ENCODE data around the gene ZNF827.

DNA sequence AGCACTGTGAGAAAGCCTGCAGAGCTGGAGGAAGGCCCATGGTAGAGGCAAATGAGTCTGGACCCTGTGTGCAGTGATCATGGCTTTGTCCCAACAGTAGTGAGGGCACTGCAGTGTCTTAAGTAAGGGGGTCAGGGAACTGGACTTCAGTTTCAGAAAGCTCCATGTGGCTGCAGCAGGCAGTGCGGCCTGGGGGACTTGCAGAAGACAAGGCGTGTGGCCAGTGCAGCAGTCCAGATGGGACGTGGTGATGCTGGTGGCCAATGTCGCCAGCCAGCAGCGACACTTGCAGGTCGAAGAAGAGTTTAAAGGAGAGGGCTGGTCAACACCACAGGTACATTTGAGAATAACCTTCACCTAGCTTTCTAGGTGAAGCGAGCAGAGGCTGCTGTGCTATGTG, 113.4 kb downstream of the ZNF827 start:
- TF ChIP-seq, protein P1, sequence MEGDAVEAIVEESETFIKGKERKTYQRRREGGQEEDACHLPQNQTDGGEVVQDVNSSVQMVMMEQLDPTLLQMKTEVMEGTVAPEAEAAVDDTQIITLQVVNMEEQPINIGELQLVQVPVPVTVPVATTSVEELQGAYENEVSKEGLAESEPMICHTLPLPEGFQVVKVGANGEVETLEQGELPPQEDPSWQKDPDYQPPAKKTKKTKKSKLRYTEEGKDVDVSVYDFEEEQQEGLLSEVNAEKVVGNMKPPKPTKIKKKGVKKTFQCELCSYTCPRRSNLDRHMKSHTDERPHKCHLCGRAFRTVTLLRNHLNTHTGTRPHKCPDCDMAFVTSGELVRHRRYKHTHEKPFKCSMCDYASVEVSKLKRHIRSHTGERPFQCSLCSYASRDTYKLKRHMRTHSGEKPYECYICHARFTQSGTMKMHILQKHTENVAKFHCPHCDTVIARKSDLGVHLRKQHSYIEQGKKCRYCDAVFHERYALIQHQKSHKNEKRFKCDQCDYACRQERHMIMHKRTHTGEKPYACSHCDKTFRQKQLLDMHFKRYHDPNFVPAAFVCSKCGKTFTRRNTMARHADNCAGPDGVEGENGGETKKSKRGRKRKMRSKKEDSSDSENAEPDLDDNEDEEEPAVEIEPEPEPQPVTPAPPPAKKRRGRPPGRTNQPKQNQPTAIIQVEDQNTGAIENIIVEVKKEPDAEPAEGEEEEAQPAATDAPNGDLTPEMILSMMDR (IDR thresholded peaks at IDR 0.05), result no peak
- TF ChIP-seq POLR2AphosphoS5 (IDR thresholded peaks at IDR 0.05), result no peak
- no peak for TF ChIP-seq POLR2A (IDR thresholded peaks at IDR 0.05)
- TF ChIP-seq EP300 (IDR thresholded peaks at IDR 0.05), result no peak
